Limb (tissue), 2 donors: Measurements from ENCODE around the gene PRDX5.

Experiments
- DNase-seq, 2 donors: peaks; one replicate each; pipeline ENCODE4 v3.0.0-alpha.2; 2016; ENCODE audit errors: extremely low spot score in 2 of 2

Gene PRDX5

DNA sequence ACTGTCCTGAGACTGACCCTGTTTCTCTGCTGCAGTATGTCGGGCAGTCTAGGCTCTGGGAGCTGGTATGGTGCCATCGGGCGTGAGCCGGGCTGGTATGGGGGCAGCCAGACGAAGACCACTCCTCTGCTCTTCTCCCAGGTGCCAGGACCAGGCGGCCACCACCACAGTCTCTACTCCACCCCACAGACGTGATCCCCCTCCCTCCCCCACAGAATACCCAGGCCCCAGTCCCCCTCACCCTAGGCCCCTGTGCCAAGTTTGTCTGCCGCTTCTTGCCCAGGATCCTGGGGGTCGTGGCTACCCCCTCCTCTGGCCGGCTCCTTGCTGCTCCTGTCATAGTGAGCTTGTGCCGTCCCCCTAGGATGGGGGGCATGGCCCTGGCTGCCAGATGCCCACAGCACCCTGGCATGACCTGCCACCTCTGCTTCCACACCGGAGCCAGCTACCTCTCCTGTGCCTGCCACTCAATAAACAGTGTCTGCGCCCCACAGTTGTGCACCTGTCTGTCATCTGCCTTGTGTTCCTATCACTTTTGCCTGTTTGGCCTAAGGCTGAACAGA lies 28.8 kb upstream of the PRDX5 start:
- no peak for DNase-seq

DNA sequence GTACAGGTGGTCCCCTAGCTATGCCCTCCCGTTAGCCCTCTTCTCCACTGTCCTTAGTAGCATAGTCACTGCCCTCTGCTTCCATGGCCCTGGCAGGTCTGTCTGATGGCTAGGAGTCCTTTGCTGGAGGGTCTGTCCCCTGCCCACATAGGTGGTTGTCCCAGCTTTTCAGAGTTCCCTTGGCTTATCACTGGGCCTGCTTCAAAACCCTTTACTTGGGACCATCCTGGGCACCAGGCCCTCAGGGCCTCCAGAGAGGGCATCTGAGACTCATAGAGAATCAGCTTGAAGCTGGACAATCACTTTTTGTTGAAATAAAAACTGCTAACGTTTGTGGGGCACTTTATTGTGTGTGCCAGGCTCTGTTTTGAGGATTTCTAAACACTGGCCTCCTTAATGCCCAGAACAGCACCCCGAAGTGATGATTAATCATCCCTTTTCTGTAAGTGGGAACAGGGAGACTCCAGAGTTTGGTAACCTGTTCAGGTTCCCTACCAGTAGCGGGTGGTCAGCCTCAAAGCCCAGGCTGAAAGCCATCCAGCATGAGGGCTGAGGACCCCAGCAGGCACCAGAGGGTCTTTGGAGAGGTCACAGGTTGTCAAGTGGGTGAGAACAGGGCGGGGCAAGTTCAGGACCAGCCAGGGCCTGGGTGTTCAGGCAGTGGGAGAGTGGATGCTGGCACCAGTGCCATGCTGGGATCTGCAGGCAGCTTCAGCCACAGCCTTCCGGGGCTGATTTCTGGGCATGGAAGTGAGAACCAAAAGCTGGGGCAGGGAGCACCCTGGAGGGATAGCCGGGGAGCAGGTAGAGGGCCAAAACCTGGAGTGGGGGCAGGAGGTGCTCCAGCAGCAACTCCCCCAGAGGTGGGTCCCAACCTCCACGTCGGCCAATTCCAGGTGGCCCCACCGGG lies 27.3 kb upstream of the PRDX5 start:
- no peak for DNase-seq

DNA sequence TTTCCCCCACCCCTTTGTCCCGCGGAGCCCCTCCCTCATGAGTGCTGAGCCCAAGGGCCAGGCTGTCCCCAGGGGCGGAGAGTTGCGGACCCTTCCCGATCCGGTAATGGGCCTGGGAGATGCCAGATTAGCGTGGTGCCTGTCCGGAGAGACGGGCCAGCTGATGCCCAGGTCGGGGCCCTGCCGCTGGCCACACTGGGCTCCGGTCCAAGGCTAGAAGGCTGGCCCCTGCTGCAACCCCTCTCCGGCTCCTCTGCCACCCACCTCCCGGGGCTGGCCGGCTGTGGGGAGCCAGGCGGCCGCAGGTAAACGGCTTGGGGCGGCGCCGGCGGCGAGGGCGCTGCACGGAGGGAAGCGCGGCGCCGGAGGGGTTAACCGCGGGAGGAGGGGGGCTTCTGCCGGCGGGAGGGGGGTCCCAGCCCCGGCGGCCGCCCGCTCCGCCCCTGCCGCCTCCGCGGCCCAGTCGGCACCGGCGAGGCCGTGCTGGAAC lies 26.6 kb upstream of the PRDX5 start, which contains the start of gene KCNK4:
Gene KCNK4 (plus strand): TSS at position 41 of the 490 bp plus-strand sequence. CDS start 1,717 bp downstream, outside the sequence.
- no peak for DNase-seq

DNA sequence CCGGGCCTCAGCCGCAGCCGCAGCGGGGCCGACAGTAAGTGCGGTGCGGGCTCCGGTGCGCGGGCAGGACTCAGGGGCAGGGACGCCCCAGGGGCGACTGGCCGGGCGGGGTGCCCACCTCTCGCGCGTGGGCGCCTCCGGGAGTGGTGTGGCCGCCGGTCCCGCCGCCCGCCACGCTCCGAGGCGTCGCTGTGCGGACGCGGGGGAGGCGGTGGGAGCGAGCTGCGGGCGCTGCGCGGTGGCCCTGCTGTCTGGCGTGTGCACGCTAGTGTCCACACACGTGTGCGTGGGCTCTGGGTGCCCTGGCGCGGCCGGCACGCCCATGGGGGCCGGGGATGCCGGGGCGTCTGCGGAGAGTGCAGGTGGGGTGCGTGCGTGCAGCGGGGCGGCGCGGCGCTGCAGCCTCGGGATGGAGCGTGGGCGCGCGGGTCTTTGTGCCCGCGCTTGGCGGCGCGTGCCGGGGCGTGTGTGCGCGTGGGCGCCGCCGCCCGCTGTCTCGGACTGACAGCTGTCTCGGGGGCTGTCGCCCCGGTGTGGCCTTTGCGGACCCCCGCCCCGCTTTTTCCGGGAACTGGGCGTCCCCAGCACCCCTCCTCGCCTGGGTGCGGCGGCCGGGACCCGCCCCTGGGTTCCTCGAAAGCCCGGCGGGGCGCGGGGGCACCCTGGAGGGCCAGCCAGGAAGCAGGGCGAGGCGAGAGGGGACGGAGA lies 26.0 kb upstream of the PRDX5 start:
- peak in 1 of 2 donors; percentile 57 for DNase-seq

DNA sequence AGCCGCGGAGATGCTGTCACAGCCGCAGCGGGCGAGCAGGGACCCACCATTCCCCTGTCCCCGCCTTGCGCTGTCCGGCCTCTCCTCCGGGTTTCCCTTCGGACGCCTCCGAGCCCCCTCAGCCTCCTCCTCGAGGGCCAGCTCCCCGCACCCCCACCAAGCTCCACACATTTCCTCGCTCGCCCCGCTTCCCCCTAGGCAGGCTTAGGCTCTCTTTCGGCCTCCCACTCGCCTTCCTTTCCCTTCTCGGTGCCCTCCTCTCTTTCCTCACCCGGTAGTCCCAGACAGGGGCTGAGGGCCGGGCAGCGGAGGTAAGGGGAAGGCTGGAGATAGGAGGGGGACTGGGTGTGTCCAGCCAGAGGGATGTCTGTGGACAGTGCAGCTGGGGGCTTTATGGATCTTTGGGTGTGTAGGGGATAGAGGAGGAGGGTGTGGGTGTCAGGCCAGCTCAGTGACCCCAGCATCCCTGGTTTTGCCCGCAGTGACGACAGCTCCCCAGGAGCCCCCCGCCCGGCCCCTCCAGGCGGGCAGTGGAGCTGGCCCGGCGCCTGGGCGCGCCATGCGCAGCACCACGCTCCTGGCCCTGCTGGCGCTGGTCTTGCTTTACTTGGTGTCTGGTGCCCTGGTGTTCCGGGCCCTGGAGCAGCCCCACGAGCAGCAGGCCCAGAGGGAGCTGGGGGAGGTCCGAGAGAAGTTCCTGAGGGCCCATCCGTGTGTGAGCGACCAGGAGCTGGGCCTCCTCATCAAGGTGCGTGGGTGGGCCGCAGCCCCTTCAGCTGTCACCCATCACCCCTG lies 25.3 kb upstream of the PRDX5 start:
- no peak for DNase-seq

DNA sequence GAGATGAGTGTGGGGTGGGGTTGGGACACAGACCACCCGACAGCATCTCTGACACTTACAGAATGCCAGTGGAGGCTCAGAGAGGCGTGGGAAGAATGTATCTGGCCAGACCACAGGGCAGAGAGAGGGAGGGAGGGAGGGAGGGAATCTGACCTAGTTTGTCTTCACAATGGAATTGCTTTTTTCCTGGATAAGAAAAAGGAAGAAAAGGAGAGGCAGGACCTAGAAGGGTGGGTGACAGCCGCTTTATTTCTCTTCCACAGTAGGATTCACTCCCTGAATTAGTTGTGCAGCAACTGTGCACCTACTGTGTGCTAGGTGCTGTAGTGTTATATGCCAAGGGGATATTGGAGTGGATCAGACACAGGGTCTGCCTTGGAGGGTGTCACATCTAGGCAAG lies 23.1 kb upstream of the PRDX5 start:
- DNase-seq, result no peak

DNA sequence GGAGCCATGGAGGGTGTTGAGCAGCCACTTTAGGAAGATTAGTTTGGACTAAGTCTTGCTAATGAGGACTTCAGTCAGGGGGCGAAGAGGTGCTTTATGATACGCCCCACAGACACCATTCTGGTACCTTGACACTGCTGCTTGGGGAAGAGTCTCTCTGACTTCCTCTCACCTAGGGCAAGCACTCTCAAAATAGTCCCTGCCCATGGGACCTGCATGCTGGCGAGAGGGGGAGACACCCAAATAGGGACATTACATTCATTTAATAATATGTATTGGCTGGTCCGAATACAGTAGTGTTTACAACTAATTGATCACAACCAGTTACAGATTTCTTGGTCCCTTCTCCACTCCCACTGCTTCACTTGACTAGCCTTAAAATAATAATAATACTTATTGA lies 22.2 kb upstream of the PRDX5 start:
- no peak for DNase-seq

DNA sequence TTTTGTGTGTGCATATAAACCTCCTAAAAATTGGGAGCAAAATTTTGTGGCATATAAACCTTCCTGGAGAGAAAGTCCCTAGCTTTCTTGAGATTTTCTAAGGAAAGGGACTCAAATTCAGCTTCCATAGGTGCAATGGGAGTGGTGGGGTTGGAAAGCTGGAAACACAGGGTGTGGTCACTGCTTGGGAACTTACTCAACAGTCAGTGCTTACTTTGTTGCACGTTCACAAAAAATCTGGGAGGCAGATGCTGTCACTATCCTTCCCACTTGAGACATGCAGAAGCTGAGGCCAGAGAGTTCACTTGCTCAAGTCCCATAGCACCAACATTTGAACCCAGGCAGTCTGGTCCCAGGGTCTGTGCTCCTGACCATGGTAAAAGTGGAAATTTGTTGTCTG lies 21.7 kb upstream of the PRDX5 start:
- no peak for DNase-seq

DNA sequence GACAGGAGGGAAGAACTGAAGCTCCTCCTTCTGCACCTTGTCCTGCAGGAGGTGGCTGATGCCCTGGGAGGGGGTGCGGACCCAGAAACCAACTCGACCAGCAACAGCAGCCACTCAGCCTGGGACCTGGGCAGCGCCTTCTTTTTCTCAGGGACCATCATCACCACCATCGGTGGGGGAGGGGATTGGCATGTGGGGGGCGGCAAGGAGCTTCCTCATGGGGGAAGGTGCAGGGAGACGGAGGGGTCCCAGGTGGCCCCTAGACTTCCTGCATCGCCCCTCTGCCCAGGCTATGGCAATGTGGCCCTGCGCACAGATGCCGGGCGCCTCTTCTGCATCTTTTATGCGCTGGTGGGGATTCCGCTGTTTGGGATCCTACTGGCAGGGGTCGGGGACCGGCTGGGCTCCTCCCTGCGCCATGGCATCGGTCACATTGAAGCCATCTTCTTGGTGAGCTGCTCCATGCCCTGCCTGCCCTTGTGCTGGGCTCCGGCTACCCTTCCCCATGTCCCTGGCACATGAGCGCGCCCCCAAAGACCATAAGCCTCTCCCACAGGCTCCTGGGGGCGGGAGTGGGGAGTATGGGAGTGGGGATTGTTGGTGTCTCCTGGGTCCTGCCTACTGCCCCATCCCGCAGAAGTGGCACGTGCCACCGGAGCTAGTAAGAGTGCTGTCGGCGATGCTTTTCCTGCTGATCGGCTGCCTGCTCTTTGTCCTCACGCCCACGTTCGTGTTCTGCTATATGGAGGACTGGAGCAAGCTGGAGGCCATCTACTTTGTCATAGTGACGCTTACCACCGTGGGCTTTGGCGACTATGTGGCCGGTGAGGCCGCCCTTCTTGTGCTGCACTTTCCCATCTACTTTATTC lies 20.9 kb upstream of the PRDX5 start:
- no peak for DNase-seq

DNA sequence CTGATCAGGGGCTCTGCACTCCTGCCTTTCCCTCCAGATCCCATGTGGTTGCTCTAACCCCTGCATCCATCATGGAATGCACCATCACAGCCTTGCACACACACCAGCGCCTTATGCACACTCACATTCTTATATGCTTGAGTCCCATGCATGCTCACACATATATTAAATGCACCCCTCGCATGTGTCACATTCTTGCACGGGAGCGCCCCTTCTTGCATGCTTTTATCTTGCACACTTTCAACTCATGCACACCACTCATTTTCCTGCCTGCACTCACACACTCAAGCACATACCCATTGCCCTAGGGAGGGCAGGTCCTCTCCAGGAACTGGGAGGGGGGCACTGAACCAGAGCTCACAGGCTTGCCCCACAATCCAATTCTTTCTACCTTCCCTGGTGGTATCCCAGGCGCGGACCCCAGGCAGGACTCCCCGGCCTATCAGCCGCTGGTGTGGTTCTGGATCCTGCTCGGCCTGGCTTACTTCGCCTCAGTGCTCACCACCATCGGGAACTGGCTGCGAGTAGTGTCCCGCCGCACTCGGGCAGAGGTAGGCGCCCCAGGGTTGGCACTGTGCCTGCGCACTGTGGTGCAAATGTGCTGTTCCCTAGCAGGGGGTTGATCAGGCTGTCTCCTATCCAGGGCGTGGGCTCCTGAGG lies 20.1 kb upstream of the PRDX5 start:
- DNase-seq, result no peak

DNA sequence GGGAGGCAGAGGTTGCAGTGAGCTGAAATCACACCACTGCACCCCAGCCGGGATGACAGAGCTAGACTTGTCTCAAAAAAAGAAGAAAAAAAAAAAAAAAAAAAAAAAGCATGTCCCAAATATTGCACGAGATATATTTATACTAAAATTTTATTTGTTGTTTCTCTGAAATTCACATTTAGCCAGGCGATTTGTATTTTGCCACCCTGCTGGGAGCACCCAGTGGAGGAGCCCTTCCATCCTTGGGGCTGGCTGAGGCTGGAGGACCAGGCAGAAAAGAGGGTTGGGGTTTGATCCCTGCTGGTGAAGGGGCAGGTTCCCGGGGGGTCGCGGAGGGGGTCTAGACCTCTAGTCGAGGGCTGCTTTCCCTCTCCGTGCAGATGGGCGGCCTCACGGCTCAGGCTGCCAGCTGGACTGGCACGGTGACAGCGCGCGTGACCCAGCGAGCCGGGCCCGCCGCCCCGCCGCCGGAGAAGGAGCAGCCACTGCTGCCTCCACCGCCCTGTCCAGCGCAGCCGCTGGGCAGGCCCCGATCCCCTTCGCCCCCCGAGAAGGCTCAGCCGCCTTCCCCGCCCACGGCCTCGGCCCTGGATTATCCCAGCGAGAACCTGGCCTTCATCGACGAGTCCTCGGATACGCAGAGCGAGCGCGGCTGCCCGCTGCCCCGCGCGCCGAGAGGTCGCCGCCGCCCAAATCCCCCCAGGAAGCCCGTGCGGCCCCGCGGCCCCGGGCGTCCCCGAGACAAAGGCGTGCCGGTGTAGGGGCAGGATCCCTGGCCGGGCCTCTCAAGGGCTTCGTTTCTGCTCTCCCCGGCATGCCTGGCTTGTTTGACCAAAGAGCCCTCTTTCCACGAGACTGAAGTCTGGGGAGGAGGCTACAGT lies 18.7 kb upstream of the PRDX5 start:
- peak in 1 of 2 donors; percentile 71 for DNase-seq

DNA sequence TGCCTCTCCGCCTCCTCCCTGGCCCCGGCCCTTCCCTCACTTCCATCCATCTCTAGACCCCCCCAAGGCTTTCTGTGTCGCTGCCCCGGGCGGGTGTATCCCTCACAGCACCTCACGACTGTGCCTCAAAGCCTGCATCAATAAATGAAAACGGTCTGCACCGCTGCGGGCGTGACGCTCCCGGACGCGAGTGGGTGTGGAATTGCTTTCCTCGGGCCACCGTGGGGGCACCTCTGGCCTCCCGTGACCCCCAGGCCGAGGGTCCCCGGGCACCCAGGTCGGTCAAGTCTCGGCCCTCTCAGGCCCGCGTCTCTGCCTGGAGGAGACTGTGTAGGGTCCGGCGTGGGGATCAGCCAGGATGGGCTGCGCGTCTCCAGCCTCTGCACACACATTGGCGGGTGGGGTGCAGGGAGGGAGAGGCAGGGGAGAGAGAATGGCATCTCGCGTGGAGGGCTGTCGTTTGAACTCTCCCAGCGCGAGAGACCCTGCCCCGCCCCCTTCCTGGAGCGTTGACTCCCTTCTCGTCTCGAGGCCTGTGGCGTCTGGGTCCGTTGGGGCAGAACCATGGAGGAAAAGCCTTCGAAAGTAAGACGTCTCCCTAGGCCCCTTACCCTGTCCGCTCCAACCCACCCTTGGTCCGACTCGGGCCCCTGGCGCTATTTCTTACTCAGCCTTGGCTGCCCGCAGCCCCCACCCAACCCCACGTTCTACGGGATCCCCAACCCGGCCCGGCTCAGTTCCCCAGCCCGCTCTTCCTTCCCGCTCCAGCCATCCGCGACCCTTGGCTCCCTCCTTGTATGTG lies 17.9 kb upstream of the PRDX5 start, which contains the start of gene CATSPERZ:
Gene CATSPERZ (plus strand): TSS at position 512 of the 802 bp plus-strand sequence. CDS start 53 bp downstream, at position 565.
- no peak for DNase-seq

DNA sequence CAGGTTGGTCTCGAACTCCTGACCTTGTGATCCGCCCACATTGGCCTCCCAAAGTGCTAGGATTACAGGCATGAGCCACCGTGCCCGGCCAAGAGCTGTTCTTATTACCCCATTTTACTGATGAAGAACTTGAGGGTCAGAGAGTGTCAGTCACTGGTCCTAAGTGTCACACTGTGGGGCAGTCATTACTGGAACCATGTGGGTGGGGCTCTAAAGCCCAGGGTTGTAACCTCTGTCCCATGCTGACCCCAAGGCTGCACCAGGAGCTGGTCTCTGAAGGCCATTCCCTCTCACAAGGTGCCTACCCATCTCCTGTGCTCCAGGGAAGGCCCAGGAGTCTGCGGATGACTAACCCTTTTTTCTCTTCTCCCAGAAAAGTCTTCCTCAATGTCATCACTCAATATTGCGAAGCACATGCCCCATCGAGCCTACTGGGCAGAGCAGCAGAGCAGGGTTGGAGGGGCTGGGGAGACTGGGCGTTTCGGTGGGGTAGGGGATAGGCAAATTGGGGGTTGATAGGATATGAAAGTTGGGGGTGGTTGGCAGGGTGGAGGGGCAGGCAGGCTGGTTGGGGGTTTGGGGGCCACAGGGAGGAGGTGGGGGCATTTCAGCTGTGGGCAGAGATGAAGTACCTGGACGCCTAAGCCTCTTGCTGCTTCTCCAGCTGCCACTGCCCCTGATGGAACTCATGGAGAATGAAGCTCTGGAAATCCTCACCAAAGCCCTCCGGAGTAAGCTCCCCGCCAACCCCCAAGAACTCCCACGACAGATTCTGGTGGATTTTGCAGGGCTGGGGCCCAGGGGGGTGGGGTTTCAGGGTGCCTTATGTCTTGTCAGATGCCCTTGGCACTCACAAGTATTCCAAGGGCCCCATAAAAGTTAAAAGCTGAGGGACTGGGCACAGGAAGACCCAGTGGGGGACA lies 14.6 kb upstream of the PRDX5 start:
- no peak for DNase-seq

DNA sequence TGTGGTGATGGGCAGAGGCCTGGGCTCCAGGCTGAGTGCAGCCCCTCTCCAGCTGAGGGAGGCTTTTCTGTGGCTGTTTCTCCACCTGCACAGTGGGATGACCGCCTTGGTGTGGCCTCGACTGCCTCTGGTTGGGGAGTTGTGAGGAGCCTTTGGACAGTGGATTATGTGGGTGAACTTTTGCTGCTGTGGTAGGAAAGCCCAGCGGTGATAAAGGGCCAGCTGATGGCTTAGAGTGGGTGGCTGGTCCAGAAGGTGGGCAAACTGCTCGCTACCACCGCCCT lies 13.9 kb upstream of the PRDX5 start:
- no peak for DNase-seq

DNA sequence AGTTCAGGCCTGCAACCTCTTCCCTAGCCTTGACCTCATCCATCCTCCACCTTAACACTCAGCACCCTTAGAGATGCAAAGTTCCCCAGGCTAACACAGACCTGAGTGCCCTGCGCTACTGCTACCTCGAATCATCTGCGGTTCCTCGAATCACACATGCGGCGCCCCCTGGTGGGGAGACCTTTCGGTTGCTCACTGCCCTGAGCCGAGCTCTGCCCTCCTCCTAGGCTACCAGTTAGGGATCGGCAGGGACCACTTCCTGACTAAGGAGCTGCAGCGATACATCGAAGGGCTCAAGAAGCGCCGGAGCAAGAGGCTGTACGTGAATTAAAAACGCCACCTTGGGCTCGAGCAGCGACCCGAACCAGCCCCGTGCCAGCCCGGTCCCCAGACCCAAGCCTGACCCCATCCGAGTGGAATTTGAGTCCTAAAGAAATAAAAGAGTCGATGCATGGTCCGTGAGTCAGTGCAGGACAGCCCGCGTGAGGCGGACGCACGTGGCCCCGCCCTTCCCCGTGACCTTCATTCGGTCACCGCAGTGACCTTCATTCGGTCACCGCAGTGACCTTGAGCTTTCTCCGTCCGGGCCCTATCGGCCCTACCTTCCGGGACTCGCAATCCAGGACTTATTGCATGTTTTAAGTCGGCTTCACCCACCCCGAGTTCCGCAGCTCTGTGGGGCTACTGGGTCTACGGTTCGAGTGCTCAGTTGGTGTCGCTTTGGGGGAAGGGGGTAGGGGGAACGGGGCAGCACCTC lies 13.4 kb upstream of the PRDX5 start:
- peak; percentile 85 to 93 for DNase-seq

DNA sequence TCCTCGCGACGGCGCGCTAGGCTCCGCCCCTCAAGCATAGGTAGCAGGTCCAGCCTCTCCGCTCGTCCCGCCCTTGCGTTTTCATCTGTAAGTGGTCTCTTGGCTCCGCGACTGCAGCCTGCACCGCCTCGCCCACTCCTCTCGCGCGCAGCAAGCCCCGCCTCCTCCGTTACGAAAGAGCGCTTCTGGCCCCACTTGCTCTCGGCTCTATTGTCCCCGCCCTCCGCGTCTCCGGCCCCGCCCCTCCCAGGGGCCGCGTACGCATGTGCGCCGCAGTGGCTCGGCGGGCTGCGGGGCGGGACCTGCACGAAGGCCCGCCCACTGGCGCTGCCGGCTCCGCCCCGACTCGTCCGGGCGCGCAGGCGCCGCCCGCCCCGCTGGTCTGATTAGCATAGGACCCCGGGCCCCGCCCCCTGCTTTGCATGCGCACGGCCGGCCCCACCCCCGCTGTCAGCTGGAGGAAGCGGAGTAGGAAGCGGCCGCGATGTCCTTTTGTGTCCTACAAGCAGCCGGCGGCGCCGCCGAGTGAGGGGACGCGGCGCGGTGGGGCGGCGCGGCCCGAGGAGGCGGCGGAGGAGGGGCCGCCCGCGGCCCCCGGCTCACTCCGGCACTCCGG lies 12.7 kb upstream of the PRDX5 start, which contains the start of gene ESRRA:
Gene ESRRA (plus strand): TSS at position 450 of the 616 bp plus-strand sequence. CDS start 1,656 bp downstream, outside the sequence.
- peak; percentile 99 to 100 for DNase-seq
